Measurements from ENCODE around the gene SFMBT2. TPM values are rescaled to one million over a fixed set of nuclear protein-coding genes. Genes with fewer than 3 reads are reported as not detected.

Gene SFMBT2
- total RNA-seq, 4 donors from 2014 or later, result 2.6 to 26.4 (median 4.5) TPM

DNA sequence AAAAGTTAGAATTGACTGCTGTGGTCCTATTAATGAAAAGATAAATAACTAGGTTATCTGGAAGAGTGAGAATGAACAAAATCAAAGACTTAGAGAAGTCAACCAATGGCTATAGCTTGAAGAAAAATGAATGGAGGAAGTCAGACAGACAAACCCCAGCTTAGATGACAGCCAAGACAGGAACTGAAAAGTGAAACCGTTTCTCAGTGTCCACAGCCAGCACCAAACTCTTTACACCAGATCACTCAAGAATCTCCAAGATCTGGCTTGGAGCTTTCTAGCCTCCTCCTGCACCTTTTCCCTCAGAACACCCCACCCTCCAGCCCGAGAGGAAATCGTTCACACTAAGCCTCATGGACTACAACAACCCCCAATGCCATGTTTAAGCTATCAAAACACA, 167.0 kb downstream of the SFMBT2 start:
- DNase-seq, result no peak
- H3K27me3 ChIP-seq, result no peaks in the 10 kb centered on the region
- peaks cover 0 to 4% (median 0%) of the 10 kb centered on the region in 3 donors for H3K36me3 ChIP-seq
- H3K27ac ChIP-seq, result no peak overlapping the region
- H3K4me1 ChIP-seq, result no peaks in the 10 kb centered on the region
- H3K4me3 ChIP-seq, result no peak overlapping the region
- TF ChIP-seq CTCF (IDR thresholded peaks at IDR 0.05) (no peak), POLR2A (IDR thresholded peaks at IDR 0.05) (no peak)
- H3K9me3 ChIP-seq, result no peaks in the 10 kb centered on the region

DNA sequence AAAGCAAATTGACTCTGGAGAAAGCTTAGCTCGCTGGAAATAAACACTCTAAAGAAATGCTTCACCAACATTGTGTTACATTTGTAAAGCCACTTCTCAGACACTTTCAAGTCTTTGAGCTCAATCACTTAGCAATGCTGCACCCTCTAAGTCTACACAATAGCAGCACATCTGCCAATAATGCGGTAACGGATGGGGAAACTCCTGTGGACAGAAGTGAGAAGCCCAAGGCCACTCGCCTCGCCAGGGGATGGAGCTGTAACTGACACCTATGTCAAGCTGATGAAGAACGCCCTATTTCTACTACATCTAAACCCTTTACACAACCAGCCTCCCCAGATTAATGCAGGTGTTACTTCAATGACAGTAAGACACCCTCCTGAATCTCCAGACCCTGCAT, 167.7 kb downstream of the SFMBT2 start:
- no peak for DNase-seq
- H3K9me3 ChIP-seq, result no peaks in the 10 kb centered on the region
- no peak for TF ChIP-seq CTCF (IDR thresholded peaks at IDR 0.05)
- no peak for TF ChIP-seq POLR2A (IDR thresholded peaks at IDR 0.05)
- H3K27ac ChIP-seq, result no peak overlapping the region
- no peak overlapping the region for H3K4me3 ChIP-seq
- no peaks in the 10 kb centered on the region for H3K4me1 ChIP-seq
- H3K27me3 ChIP-seq, result no peaks in the 10 kb centered on the region
- peaks cover 0 to 4% (median 0%) of the 10 kb centered on the region in 3 donors for H3K36me3 ChIP-seq

GRCh38 chr10:7239312-7239985, 171.4 kb downstream of the SFMBT2 start:
- no peak overlapping the region for H3K27ac ChIP-seq
- peaks cover 0 to 4% (median 0%) of the 10 kb centered on the region in 3 donors for H3K36me3 ChIP-seq
- no peaks in the 10 kb centered on the region for H3K4me1 ChIP-seq
- H3K27me3 ChIP-seq, result no peaks in the 10 kb centered on the region
- no peak for TF ChIP-seq CTCF (IDR thresholded peaks at IDR 0.05)
- no peak for TF ChIP-seq POLR2A (IDR thresholded peaks at IDR 0.05)
- no peak overlapping the region for H3K4me3 ChIP-seq
- no peaks in the 10 kb centered on the region for H3K9me3 ChIP-seq
- no peak for DNase-seq

- Histone ChIP-seq H3K9me3 (no peaks in the 10 kb centered on the region), H3K36me3 (no peaks in the 10 kb centered on the region), H3K4me1 (no peaks in the 10 kb centered on the region), H3K27me3 (no peaks in the 10 kb centered on the region), H3K4me3 (no peak overlapping the region), H3K27ac (no peak overlapping the region)
- TF ChIP-seq POLR2A (IDR thresholded peaks at IDR 0.05) (no peak), CTCF (IDR thresholded peaks at IDR 0.05) (no peak)
- DNase-seq, result no peak
These were observed 175.5 kb downstream of the SFMBT2 start for GRCh38 chr10:7235376-7235775.

DNA sequence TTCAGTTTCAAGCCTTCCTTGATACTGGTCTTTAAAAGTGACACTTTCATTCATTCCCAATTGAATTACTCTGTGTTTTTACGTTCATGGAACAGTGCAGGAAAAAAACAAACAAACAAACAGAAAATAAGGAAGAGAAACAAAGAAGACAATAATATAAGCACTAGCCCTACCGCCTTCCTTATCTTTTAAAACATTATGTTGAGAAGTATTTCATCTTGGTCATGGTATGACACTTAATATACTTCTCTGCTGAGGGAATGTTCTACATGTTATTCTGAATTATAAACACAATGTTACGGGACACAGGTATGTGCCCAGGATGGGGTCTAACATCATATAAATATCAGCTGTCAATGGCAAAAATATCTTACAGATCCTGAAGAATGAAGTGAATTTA, 176.7 kb downstream of the SFMBT2 start:
- Histone ChIP-seq H3K4me1 (no peaks in the 10 kb centered on the region), H3K27me3 (no peaks in the 10 kb centered on the region), H3K4me3 (no peak overlapping the region), H3K36me3 (no peaks in the 10 kb centered on the region), H3K27ac (no peak overlapping the region), H3K9me3 (no peaks in the 10 kb centered on the region)
- no peak for DNase-seq
- no peak for TF ChIP-seq POLR2A (IDR thresholded peaks at IDR 0.05)
- TF ChIP-seq CTCF (IDR thresholded peaks at IDR 0.05), result no peak
